Activated T-helper 17 cell treated with anti-CD3 and anti-CD28 coated beads, Interleukin-2, amount 50 U/mL, for 72 hours (primary cell): ENCODE data around the gene INHBB. TPM values are rescaled to one million over a fixed set of nuclear protein-coding genes. Genes with fewer than 3 reads are reported as not detected.
"Not testable (repeated sequence)": the region's sequence is repeated elsewhere in the genome, so short reads cannot be mapped to it uniquely, and the experiment has no call there.

ENCODE experiments used
- ATAC-seq: fragments of 150-1000 bp; cut with Tn5 transposase; replicated peaks from 2 replicates; pipeline ENCODE4 v1.10.0; 2021; ENCODE audit warnings: mild to moderate bottlenecking, moderate library complexity
- H3K27ac Mint-ChIP-seq: one replicate; pipeline ENCODE4 v1.8.0; 2022; ENCODE audit warnings: mixed read lengths
- H3K27me3 Mint-ChIP-seq: one replicate; pipeline ENCODE4 v1.8.0; 2022; ENCODE audit warnings: mixed read lengths
- H3K36me3 Mint-ChIP-seq: one replicate; pipeline ENCODE4 v1.8.0; 2022; ENCODE audit warnings: low read depth, mild to moderate bottlenecking, mixed read lengths
- H3K4me1 Mint-ChIP-seq: one replicate; pipeline ENCODE4 v1.8.0; 2022; ENCODE audit warnings: mixed read lengths
- H3K4me3 Mint-ChIP-seq: one replicate; pipeline ENCODE4 v1.8.0; 2022; ENCODE audit warnings: mild to moderate bottlenecking, mixed read lengths
- H3K9me3 Mint-ChIP-seq: one replicate; pipeline ENCODE4 v1.8.0; 2022; ENCODE audit warnings: mixed read lengths
- total RNA-seq, 2 donors: library from RNA; stranded (reverse); gene quantifications; one replicate each; pipeline ENCODE4 v1.2.3, GENCODE V29; 2022

INHBB gene
- total RNA-seq, 2 donors from 2014 or later = not detected

- ATAC-seq = no peak
- no peaks in the 10 kb centered on the region for H3K4me1 Mint-ChIP-seq
- H3K36me3 Mint-ChIP-seq = no peaks in the 10 kb centered on the region
- H3K27ac Mint-ChIP-seq = no peak overlapping the region
- H3K27me3 Mint-ChIP-seq = peaks cover 12% of the 10 kb centered on the region
- H3K9me3 Mint-ChIP-seq = no peaks in the 10 kb centered on the region
- no peak overlapping the region for H3K4me3 Mint-ChIP-seq
These were observed 36.7 kb downstream of the INHBB start for GRCh38 chr2:120382541-120383144.

GRCh38 chr2:120383191-120383590 lies 37.3 kb downstream of the INHBB start:
- Mint-ChIP-seq H3K4me3 (no peak overlapping the region), H3K27me3 (peaks cover 8% of the 10 kb centered on the region), H3K36me3 (no peaks in the 10 kb centered on the region), H3K9me3 (no peaks in the 10 kb centered on the region), H3K27ac (no peak overlapping the region), H3K4me1 (no peaks in the 10 kb centered on the region)
- ATAC-seq = no peak

- H3K9me3 Mint-ChIP-seq = no peaks in the 10 kb centered on the region
- no peak for ATAC-seq
- no peaks in the 10 kb centered on the region for H3K4me1 Mint-ChIP-seq
- H3K4me3 Mint-ChIP-seq = no peak overlapping the region
- peaks cover 4% of the 10 kb centered on the region for H3K27me3 Mint-ChIP-seq
- no peaks in the 10 kb centered on the region for H3K36me3 Mint-ChIP-seq
- no peak overlapping the region for H3K27ac Mint-ChIP-seq
These were observed 37.9 kb downstream of the INHBB start for GRCh38 chr2:120383631-120384340.

GRCh38 chr2:120384486-120385354 lies 38.8 kb downstream of the INHBB start:
- no peak overlapping the region for H3K27ac Mint-ChIP-seq
- H3K4me1 Mint-ChIP-seq = no peaks in the 10 kb centered on the region
- no peak for ATAC-seq

GRCh38 chr2:120385355-120386127 lies 39.6 kb downstream of the INHBB start:
- H3K4me1 Mint-ChIP-seq = no peaks in the 10 kb centered on the region
- H3K9me3 Mint-ChIP-seq = no peaks in the 10 kb centered on the region

More at GRCh38 chr2:120384486-120385354, 38.8 kb downstream of the INHBB start:
- no peak overlapping the region for H3K4me3 Mint-ChIP-seq
- H3K27me3 Mint-ChIP-seq = peaks cover 10% of the 10 kb centered on the region
- H3K9me3 Mint-ChIP-seq = no peaks in the 10 kb centered on the region
- H3K36me3 Mint-ChIP-seq = no peaks in the 10 kb centered on the region

GRCh38 chr2:120388222-120389035 lies 42.5 kb downstream of the INHBB start:
- no peak overlapping the region for H3K4me3 Mint-ChIP-seq
- peaks cover 11% of the 10 kb centered on the region for H3K27me3 Mint-ChIP-seq
- H3K9me3 Mint-ChIP-seq = no peaks in the 10 kb centered on the region
- no peak overlapping the region for H3K27ac Mint-ChIP-seq
- H3K36me3 Mint-ChIP-seq = no peaks in the 10 kb centered on the region
- no peak for ATAC-seq
- no peaks in the 10 kb centered on the region for H3K4me1 Mint-ChIP-seq

More at GRCh38 chr2:120385355-120386127, 39.6 kb downstream of the INHBB start:
- no peak for ATAC-seq
- no peaks in the 10 kb centered on the region for H3K36me3 Mint-ChIP-seq
- H3K4me3 Mint-ChIP-seq = no peak overlapping the region
- no peak overlapping the region for H3K27ac Mint-ChIP-seq
- peaks cover 11% of the 10 kb centered on the region for H3K27me3 Mint-ChIP-seq

- H3K36me3 Mint-ChIP-seq = no peaks in the 10 kb centered on the region
- no peak overlapping the region for H3K27ac Mint-ChIP-seq
- ATAC-seq = no peak
- peaks cover 11% of the 10 kb centered on the region for H3K27me3 Mint-ChIP-seq
- H3K4me1 Mint-ChIP-seq = no peaks in the 10 kb centered on the region
- H3K9me3 Mint-ChIP-seq = no peaks in the 10 kb centered on the region
- no peak overlapping the region for H3K4me3 Mint-ChIP-seq
These were observed 43.1 kb downstream of the INHBB start for GRCh38 chr2:120389036-120389391.

GRCh38 chr2:120390381-120391055 lies 44.6 kb downstream of the INHBB start:
- H3K36me3 Mint-ChIP-seq = no peaks in the 10 kb centered on the region
- no peak overlapping the region for H3K27ac Mint-ChIP-seq
- no peak for ATAC-seq
- peaks cover 17% of the 10 kb centered on the region for H3K27me3 Mint-ChIP-seq
- H3K4me3 Mint-ChIP-seq = no peak overlapping the region
- no peaks in the 10 kb centered on the region for H3K4me1 Mint-ChIP-seq
- no peaks in the 10 kb centered on the region for H3K9me3 Mint-ChIP-seq

- H3K36me3 Mint-ChIP-seq, H3K9me3 Mint-ChIP-seq, H3K4me1 Mint-ChIP-seq, H3K27ac Mint-ChIP-seq, ATAC-seq, H3K4me3 Mint-ChIP-seq: not testable (repeated sequence)
- peaks cover 13% of the 10 kb centered on the region for H3K27me3 Mint-ChIP-seq
These were observed 45.4 kb downstream of the INHBB start for GRCh38 chr2:120391382-120391781.

GRCh38 chr2:120391911-120392665 lies 46.2 kb downstream of the INHBB start:
- ATAC-seq = no peak
- Mint-ChIP-seq H3K4me3 (no peak overlapping the region), H3K36me3 (no peaks in the 10 kb centered on the region), H3K4me1 (no peaks in the 10 kb centered on the region), H3K9me3 (no peaks in the 10 kb centered on the region), H3K27ac (no peak overlapping the region), H3K27me3 (peaks cover 13% of the 10 kb centered on the region)

- H3K27me3 Mint-ChIP-seq = peaks cover 13% of the 10 kb centered on the region
- no peak overlapping the region for H3K27ac Mint-ChIP-seq
- H3K36me3 Mint-ChIP-seq = no peaks in the 10 kb centered on the region
- H3K4me3 Mint-ChIP-seq = no peak overlapping the region
- no peaks in the 10 kb centered on the region for H3K9me3 Mint-ChIP-seq
- no peak for ATAC-seq
- no peaks in the 10 kb centered on the region for H3K4me1 Mint-ChIP-seq
These were observed 47.0 kb downstream of the INHBB start for GRCh38 chr2:120392923-120393322.

- H3K36me3 Mint-ChIP-seq = no peaks in the 10 kb centered on the region
- H3K27ac Mint-ChIP-seq = no peak overlapping the region
- no peak for ATAC-seq
These were observed 47.5 kb downstream of the INHBB start for GRCh38 chr2:120393456-120393855.

GRCh38 chr2:120394764-120395163 lies 48.8 kb downstream of the INHBB start:
- Mint-ChIP-seq H3K9me3 (no peaks in the 10 kb centered on the region), H3K27ac (no peak overlapping the region), H3K36me3 (no peaks in the 10 kb centered on the region), H3K4me1 (no peaks in the 10 kb centered on the region), H3K27me3 (peaks cover 7% of the 10 kb centered on the region), H3K4me3 (no peak overlapping the region)
- ATAC-seq = no peak

More at GRCh38 chr2:120393456-120393855, 47.5 kb downstream of the INHBB start:
- Mint-ChIP-seq H3K4me1 (no peaks in the 10 kb centered on the region), H3K9me3 (no peaks in the 10 kb centered on the region), H3K27me3 (peaks cover 13% of the 10 kb centered on the region), H3K4me3 (no peak overlapping the region)
